ENCODE data around the gene STN1. TPM values are rescaled to one million over a fixed set of nuclear protein-coding genes. Genes with fewer than 3 reads are reported as not detected.

STN1 gene
- total and polyA plus RNA-seq, 2 of the 8 experiments (the other 6 are each of a cell fraction or from before 2014, with no cell fraction given) = 10.1 to 12.4 TPM

- no peaks in the 10 kb centered on the region for H3K79me1 ChIP-seq (ENCODE audit: low read depth, low read length)
- H2AK5ac ChIP-seq (ENCODE audit: low read depth, low read length) = no peak overlapping the region
- no peaks in the 10 kb centered on the region for H3K79me2 ChIP-seq (ENCODE audit: control insufficient read depth in 1 of 2, insufficient read depth in 2 of 2, low read length in 2 of 2)
- no peak overlapping the region for H3K23ac ChIP-seq (ENCODE audit: insufficient read length)
- no peak for DNase-seq (ENCODE audit: low read depth in 1 of 2, low spot score in 2 of 2)
- no peak overlapping the region for H2BK15ac ChIP-seq (ENCODE audit: low read length)
- H3K56ac ChIP-seq (replicated peaks; ENCODE audit: insufficient read length, low read depth, low read length) = no peak overlapping the region
- H3K9ac ChIP-seq (replicated peaks in 1 of 4; ENCODE audit: extremely low read depth in 1 of 4, low read depth in 3 of 4, low read length in 3 of 4) = no peak overlapping the region
- H2AFZ ChIP-seq (ENCODE audit: low read length) = peak overlapping the region; percentile 74
- no peak overlapping the region for H3K27ac ChIP-seq (ENCODE audit: low read depth, low read length)
- no peak overlapping the region for H4K8ac ChIP-seq (ENCODE audit: extremely low read depth, insufficient read depth, low read length)
- no peak overlapping the region for H3K4me3 ChIP-seq (ENCODE audit: extremely low read depth in 1 of 4, insufficient read depth in 2 of 4, low read depth in 3 of 4, low read length in 4 of 4)
- H2BK12ac ChIP-seq (ENCODE audit: low read depth, low read length) = no peak overlapping the region
- no peak overlapping the region for H2BK20ac ChIP-seq (ENCODE audit: low read length)
- TF ChIP-seq JUN (IDR thresholded peaks at IDR 0.05; ENCODE audit: low read depth, low read length) (no peak), NRF1 (IDR thresholded peaks at IDR 0.05; ENCODE audit: low read depth, low read length) (no peak), KDM4A (IDR thresholded peaks at IDR 0.05; ENCODE audit: low read depth, low read length, severe bottlenecking) (no peak), GTF2F1 (IDR thresholded peaks at IDR 0.05; ENCODE audit: borderline replicate concordance, low read depth, low read length) (no peak), YY1 (IDR thresholded peaks at IDR 0.05; ENCODE audit: low read depth, low read length) (no peak)
- H3K9me3 ChIP-seq (ENCODE audit: insufficient read depth in 2 of 2, low read depth in 1 of 2, low read length in 1 of 2) = no peaks in the 10 kb centered on the region
- WGBS, 2 experiments (ENCODE audit: extremely low coverage in 1 of 2, insufficient coverage in 1 of 2, insufficient read length in 1 of 2, insufficient replicate concordance in 2 of 2, low coverage in 1 of 2, low lambda C conversion rate in 2 of 2, missing lambda C conversion rate in 1 of 2) = 86% methylated on average over 4 of the region's 4 CpGs; no CpG with 5 or more reads in 1 of the 2 experiments
- H3K18ac ChIP-seq (ENCODE audit: extremely low read depth, low read length) = no peak overlapping the region
- no peak overlapping the region for H2BK5ac ChIP-seq (ENCODE audit: low read depth, low read length)
- peaks cover 0 to 5% (median 3%) of the 10 kb centered on the region in 4 experiments; a peak in 4 of 7 replicates for H3K4me1 ChIP-seq (replicated peaks in 1 of 4; ENCODE audit: control insufficient read depth in 3 of 4, insufficient read depth in 4 of 4, low read length in 3 of 4)
- H2BK120ac ChIP-seq (replicated peaks; ENCODE audit: low read depth, low read length) = no peak overlapping the region
- no peaks in the 10 kb centered on the region for H4K20me1 ChIP-seq (replicated peaks in 1 of 2; ENCODE audit: control insufficient read depth in 1 of 2, insufficient read depth in 2 of 2, low read length in 2 of 2)
- H4K91ac ChIP-seq (replicated peaks; ENCODE audit: insufficient read length, low read length) = no peak overlapping the region
- H4K5ac ChIP-seq (ENCODE audit: insufficient read length, low read depth, low read length) = no peak overlapping the region
- FAIRE-seq = no peak
- H3K27me3 ChIP-seq (replicated peaks in 1 of 4; ENCODE audit: control insufficient read depth in 3 of 4, extremely low read depth in 1 of 4, insufficient read depth in 3 of 4, low read length in 3 of 4) = no peaks in the 10 kb centered on the region
- no peak overlapping the region for H3K14ac ChIP-seq (ENCODE audit: insufficient read length)
- no peak overlapping the region for H3K4me2 ChIP-seq (ENCODE audit: insufficient read depth in 1 of 2, low read depth in 2 of 2, low read length in 2 of 2)
- H3K36me3 ChIP-seq (ENCODE audit: control insufficient read depth in 2 of 4, insufficient read depth in 4 of 4, low read length in 3 of 4) = no peaks in the 10 kb centered on the region
- no peaks in the 10 kb centered on the region for H3K23me2 ChIP-seq (ENCODE audit: low read depth, low read length)
- CTCF ChIA-PET (ENCODE audit: partially characterized antibody) = interaction anchor here (1.4 to 1.9 kb wide), 2 partner anchors 12 to 46 kb away, joined by 4 to 10 read pairs; no protein-coding TSS in a partner anchor
- H3K4ac ChIP-seq (replicated peaks; ENCODE audit: insufficient read length, low read depth, low read length) = no peak overlapping the region
- POLR2A ChIA-PET (ENCODE audit: partially characterized antibody) = no interaction called here
These were observed 15.7 kb upstream of the STN1 start for GRCh38 chr10:103933557-103934121.

Measured in H1 (cell line).